Measurements from ENCODE around the gene FAM83C.

DNA sequence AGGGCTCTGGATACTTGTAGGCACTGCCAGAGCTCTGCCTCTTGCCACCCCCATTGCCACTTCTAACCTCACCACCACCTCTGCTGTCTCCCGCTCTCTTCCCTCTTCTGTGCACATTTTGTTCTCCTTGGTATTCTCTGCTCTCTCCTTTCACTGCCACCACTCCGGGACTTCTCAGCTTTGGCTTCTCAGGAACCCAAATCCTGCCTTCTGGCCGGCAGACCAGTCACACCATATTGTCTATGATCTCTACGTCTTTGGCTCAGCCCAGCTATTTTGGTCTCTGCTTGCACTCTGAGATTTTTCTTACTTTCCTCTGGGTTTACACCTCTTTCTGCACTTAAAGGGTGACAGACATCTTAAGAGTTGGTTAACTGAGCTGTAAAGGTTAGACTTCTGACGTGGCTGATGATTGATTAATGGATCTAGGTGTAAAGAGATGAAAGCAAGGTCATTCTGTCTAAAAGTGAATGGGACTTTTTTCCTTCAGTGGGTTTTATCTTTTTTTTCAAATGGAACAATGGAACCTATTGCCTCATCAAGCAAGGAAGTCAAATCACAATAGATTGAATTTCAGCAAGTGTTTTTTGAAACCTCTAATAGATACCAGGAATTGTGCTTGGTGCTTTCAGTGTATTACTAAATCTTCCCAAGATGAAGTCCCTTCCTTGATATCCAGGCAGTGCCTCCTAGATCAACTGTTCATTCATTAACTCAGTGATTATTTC lies 52.0 kb downstream of the FAM83C start:
- TF ChIP-seq, protein P1, sequence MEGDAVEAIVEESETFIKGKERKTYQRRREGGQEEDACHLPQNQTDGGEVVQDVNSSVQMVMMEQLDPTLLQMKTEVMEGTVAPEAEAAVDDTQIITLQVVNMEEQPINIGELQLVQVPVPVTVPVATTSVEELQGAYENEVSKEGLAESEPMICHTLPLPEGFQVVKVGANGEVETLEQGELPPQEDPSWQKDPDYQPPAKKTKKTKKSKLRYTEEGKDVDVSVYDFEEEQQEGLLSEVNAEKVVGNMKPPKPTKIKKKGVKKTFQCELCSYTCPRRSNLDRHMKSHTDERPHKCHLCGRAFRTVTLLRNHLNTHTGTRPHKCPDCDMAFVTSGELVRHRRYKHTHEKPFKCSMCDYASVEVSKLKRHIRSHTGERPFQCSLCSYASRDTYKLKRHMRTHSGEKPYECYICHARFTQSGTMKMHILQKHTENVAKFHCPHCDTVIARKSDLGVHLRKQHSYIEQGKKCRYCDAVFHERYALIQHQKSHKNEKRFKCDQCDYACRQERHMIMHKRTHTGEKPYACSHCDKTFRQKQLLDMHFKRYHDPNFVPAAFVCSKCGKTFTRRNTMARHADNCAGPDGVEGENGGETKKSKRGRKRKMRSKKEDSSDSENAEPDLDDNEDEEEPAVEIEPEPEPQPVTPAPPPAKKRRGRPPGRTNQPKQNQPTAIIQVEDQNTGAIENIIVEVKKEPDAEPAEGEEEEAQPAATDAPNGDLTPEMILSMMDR (IDR thresholded peaks at IDR 0.05; ENCODE audit: low read length): no peak
- TF ChIP-seq EZH2 (optimal IDR thresholded peaks at IDR 0.05; ENCODE audit: low read depth, low read length) (no peak), EZH2phosphoT487 (IDR thresholded peaks at IDR 0.05; ENCODE audit: low read length) (no peak)

All from MM.1S (cell line).